HG02642 (cell line): ENCODE results near the gene ELP5.

Source experiments
- ATAC-seq: cut with Tn5 transposase; IDR thresholded peaks from one replicate; pipeline ENCODE4 v1.9.1; 2021; ENCODE audit warnings: mild to moderate bottlenecking; ENCODE audit not compliant: unreplicated experiment, poor library complexity

Gene ELP5, protein sequence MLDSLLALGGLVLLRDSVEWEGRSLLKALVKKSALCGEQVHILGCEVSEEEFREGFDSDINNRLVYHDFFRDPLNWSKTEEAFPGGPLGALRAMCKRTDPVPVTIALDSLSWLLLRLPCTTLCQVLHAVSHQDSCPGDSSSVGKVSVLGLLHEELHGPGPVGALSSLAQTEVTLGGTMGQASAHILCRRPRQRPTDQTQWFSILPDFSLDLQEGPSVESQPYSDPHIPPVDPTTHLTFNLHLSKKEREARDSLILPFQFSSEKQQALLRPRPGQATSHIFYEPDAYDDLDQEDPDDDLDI

GRCh38 chr17:7252176-7253043 lies at the start of gene ELP5:
ELP5 (plus strand) TSS chr17:7252215; CDS start chr17:7252551, 336 bp downstream.
- peak; percentile 58 for ATAC-seq

GRCh38 chr17:7203391-7203790 lies 48.6 kb upstream of the ELP5 start:
- no peak for ATAC-seq

DNA sequence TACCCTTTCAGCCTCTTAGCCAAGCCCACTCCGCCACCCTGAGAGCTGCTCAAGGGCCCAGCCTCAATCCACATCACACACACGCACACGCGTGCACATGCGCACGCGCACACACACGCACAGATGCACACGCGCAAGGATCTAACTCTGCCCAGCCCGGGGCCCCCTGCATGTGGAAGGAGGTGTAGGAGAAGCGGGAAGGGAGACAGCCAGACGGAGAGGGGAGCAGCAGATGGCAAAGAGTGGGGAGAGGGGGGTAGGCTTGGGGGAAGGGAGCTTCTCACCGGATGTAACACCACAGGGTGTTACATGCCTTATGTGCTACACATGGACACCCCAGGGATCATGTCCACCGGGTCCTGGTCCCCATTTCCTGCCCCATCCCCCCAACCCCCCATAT lies 47.7 kb upstream of the ELP5 start:
- no peak for ATAC-seq

DNA sequence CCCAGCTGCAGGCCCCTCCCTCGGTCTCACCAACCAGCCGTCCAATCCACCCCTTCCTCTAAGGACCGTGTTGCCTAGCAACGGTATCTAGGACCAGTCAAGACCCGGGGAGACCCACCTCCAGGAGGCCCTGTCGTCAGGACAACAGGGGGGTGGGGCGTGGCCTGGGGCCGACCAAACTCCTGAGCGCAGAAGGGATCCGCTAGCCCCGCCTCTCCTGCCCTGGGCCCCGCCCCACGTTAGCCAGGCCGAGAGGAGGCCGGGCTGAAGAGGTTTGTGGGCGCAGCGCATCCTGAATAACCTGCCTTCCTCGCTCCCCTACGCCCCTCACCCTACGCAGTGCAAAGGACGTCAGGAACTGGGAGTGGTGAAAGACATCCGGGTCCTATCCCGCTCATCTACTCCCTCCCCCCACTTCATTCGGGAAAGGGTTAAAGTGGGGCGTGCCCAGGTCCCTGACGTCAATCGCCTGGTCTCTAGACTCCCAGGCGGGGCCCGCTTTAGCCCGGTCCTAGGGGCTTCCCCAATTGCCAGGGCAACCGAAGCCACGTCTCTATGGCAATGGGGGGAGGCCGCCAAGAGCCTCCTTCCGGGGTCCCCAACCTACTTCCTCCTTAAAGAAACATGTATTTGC lies 47.1 kb upstream of the ELP5 start:
- ATAC-seq, result peak; percentile 80

GRCh38 chr17:7205561-7205960 lies 46.5 kb upstream of the ELP5 start:
- no peak for ATAC-seq

DNA sequence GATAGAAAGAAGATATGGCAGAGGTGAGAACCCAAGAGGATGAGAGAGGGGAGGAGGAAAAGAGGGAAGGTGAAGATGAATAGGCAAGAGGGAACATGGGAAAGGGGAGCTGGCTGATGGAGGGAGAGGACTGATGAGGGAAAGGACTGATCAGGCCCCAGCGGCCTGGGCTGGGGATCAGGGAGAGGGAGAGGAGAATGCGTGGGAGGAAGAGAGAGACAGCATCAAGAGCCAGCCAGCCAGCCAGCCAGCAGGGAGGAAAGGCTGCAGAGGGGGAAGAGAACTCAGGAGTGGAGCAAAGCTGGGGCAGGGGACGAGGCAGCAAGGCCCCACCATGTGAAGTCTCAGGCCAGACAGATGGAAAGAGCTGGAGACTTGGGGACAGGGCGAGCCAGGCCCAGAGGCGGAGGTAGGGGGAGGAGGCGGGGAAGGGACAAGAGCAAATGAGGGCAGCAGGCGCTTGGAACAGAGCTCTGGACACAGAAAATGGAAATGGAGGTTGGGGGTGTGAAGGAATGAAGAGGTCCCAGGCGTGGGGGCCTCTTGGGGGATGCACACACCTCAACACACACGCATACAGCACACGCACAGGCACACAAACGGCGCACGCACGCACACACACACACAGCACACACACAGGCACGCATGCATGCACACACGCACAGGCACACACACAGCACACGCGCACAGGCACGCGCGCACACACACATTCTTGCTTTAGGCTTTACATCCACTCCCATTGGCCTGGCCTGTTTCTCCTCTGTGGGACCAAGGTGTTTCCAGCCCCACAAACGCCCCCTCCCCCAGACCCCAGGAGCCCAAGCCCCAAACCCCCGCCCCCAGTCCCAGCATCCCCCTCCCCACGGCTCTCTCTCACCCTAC lies 44.7 kb upstream of the ELP5 start:
- ATAC-seq, result no peak

GRCh38 chr17:7208027-7208571 lies 43.9 kb upstream of the ELP5 start:
- ATAC-seq, result no peak

DNA sequence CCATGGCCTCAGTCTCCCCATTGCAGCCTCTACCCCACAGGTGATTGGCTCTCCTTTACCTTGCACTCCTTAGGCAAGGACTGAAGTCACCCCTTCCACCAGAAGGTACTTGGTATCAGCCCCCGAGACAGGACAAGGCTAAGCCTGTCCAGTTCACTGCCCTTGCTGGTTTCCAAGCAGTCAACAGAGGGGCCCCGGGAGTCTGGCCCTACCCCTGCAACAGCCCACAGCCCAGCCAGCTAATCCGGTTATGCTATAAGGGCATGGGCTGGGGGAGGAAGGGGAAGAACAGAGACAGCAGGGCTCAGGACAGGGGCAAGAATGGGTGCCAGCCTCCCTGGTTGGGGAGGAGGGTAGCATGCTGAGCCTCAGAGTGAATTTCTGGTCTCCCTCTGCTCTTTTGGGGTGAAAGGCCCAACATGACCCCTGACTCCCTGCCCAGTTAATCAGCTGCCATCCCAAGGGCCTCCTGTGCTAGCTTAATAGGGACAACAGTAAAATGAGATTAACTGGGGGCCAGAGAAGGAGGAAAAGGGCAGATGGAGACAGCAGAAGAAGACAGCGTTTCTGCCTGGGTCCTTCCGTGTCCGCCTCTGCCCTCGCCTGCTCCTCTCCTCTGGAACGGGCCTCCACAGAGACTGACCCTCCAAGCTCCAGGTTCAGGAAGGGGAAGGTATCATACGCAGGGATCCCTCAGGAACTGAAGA lies 43.1 kb upstream of the ELP5 start:
- ATAC-seq, result no peak

DNA sequence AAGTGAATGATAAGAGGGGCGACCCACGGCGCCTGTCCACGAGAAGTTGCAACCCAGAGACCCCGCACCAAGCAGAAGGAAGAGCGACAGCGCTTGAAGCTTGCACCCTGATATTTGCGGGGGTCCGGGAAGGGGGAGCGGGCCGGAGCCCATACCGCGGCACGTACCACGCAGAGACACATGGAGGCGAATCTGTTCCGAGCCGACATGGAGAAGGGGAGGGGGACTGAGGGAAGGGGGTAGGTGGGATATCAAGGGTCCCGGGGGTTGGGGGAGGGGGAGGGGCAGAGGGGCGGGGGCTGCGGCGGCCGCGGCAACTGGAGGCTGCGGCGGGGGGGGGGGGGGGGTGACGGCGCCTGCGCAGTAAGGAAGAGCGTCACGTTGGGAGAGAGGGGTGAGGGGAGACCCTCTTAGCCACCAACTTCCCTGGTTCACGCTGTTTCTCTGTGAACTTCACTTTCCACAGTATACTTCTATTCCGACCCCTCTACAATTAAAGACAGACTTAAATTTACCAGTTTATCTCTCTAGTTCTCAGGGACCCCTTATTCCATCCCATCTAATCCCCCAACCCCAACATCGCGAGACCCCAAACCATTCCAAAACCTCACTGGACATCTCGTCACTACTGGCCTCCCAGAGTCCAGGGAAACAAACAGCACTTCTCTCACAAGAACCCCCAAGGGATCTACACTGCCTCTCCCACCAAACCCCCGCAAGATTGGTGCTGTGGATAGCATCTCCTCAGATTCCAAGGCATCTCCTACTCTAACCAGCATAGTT lies 40.3 kb upstream of the ELP5 start:
- ATAC-seq, result no peak

- ATAC-seq, result peak; percentile 6
Observed at GRCh38 chr17:7213895-7214299, 38.1 kb upstream of the ELP5 start.

DNA sequence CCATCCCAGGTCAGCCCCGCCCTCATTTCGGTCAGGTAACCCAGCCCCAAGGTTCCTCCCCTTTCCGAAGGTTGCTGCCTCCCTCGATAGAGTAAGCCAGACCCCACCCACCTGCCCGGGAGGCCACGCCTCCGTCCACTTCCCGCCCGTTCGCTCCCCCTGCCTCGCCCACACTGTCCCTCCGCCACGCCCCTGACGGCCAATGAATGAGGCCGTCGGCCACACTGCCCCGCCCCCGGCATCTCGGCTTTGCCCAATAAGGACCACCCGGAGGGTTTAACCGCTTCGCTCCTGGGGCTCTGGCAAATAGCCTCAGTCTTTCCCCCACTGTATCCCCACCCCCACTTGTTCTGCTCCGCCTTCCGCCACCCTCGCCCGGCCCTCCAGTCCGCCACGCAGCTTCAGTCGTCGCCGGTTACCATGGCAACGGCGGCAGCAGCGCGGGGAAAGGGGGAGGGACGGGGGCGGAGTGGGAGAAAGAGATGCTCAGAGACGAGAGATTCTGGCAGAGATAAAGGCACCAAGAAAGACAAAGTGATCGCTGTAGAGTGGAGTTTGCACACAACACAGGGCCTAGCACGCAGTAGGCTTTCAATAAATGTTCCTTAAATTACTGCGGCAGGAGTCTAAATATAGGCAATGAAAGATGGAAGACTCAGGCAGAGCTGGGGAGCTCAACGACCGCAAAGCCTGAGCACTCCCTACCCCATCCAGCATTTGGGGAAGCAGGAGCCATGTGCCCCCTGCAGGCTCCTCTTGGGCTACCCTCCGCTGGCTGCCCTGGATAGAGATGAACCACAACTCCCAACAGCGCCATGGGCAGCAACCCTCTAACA lies 37.5 kb upstream of the ELP5 start:
- ATAC-seq, result peak; percentile 83

- ATAC-seq, result no peak
Observed at GRCh38 chr17:7215136-7215638, 36.8 kb upstream of the ELP5 start.

- ATAC-seq, result no peak
Observed at GRCh38 chr17:7215652-7216180, 36.3 kb upstream of the ELP5 start.

GRCh38 chr17:7216242-7217112 lies 35.5 kb upstream of the ELP5 start:
- no peak for ATAC-seq

GRCh38 chr17:7217113-7217987 lies 34.7 kb upstream of the ELP5 start:
- ATAC-seq, result no peak
